Measurements from ENCODE around the gene HOXA7. TPM values are rescaled to one million over a fixed set of nuclear protein-coding genes. Genes with fewer than 3 reads are reported as not detected.

HOXA7 gene
- total and polyA plus RNA-seq, 2 of the 8 experiments (the other 6 are each of a cell fraction or from before 2014, with no cell fraction given), result 0.03 TPM; not detected in 1

- Histone ChIP-seq H4K91ac (replicated peaks; ENCODE audit: insufficient read length, low read length) (no peak overlapping the region), H3K79me1 (ENCODE audit: low read depth, low read length) (no peaks in the 10 kb centered on the region), H3K18ac (ENCODE audit: extremely low read depth, low read length) (no peak overlapping the region), H3K9me3 (ENCODE audit: insufficient read depth in 2 of 2, low read depth in 1 of 2, low read length in 1 of 2) (peaks cover 0 to 6% of the 10 kb centered on the region in 2 experiments; a peak in 1 of 4 replicates), H3K56ac (replicated peaks; ENCODE audit: insufficient read length, low read depth, low read length) (no peak overlapping the region), H2BK12ac (ENCODE audit: low read depth, low read length) (no peak overlapping the region), H2BK15ac (ENCODE audit: low read length) (no peak overlapping the region), H3K4me3 (ENCODE audit: extremely low read depth in 1 of 4, insufficient read depth in 2 of 4, low read depth in 3 of 4, low read length in 4 of 4) (no peak overlapping the region), H3K4me1 (replicated peaks in 1 of 4; ENCODE audit: control insufficient read depth in 3 of 4, insufficient read depth in 4 of 4, low read length in 3 of 4) (no peaks in the 10 kb centered on the region; a peak in 3 of 7 replicates), H3K27ac (ENCODE audit: low read depth, low read length) (no peak overlapping the region), H3K4ac (replicated peaks; ENCODE audit: insufficient read length, low read depth, low read length) (no peak overlapping the region), H3K23me2 (ENCODE audit: low read depth, low read length) (no peaks in the 10 kb centered on the region), H3K9ac (replicated peaks in 1 of 4; ENCODE audit: extremely low read depth in 1 of 4, low read depth in 3 of 4, low read length in 3 of 4) (no peak overlapping the region), H3K79me2 (ENCODE audit: control insufficient read depth in 1 of 2, insufficient read depth in 2 of 2, low read length in 2 of 2) (no peaks in the 10 kb centered on the region), H2AK5ac (ENCODE audit: low read depth, low read length) (no peak overlapping the region), H3K23ac (ENCODE audit: insufficient read length) (no peak overlapping the region), H2BK120ac (replicated peaks; ENCODE audit: low read depth, low read length) (no peak overlapping the region), H2BK20ac (ENCODE audit: low read length) (no peak overlapping the region), H2AFZ (ENCODE audit: low read length) (no peak overlapping the region), H3K4me2 (ENCODE audit: insufficient read depth in 1 of 2, low read depth in 2 of 2, low read length in 2 of 2) (no peak overlapping the region), H3K14ac (ENCODE audit: insufficient read length) (no peak overlapping the region), H4K5ac (ENCODE audit: insufficient read length, low read depth, low read length) (no peak overlapping the region), H4K8ac (ENCODE audit: extremely low read depth, insufficient read depth, low read length) (no peak overlapping the region), H2BK5ac (ENCODE audit: low read depth, low read length) (no peak overlapping the region), H3K27me3 (replicated peaks in 1 of 4; ENCODE audit: control insufficient read depth in 3 of 4, extremely low read depth in 1 of 4, insufficient read depth in 3 of 4, low read length in 3 of 4) (peaks cover 95 to 100% (median 99%) of the 10 kb centered on the region in 4 experiments), H4K20me1 (replicated peaks in 1 of 2; ENCODE audit: control insufficient read depth in 1 of 2, insufficient read depth in 2 of 2, low read length in 2 of 2) (peaks cover 17 to 33% of the 10 kb centered on the region in 2 experiments), H3K36me3 (ENCODE audit: control insufficient read depth in 2 of 4, insufficient read depth in 4 of 4, low read length in 3 of 4) (peaks cover 0 to 12% (median 0%) of the 10 kb centered on the region in 4 experiments; a peak in 1 of 8 replicates)
- WGBS, 2 experiments (ENCODE audit: extremely low coverage in 1 of 2, insufficient coverage in 1 of 2, insufficient read length in 1 of 2, insufficient replicate concordance in 2 of 2, low coverage in 1 of 2, low lambda C conversion rate in 2 of 2, missing lambda C conversion rate in 1 of 2), result 18% methylated on average over 41 of the region's 46 CpGs; no CpG with 5 or more reads in 1 of the 2 experiments
- FAIRE-seq (no peak), DNase-seq (ENCODE audit: low read depth in 1 of 2, low spot score in 2 of 2) (no peak)
- ChIA-PET POLR2A (ENCODE audit: partially characterized antibody) (interaction anchor here (1.5 kb wide), 1 partner anchor 9 kb away, joined by 4 read pairs; the partner anchor contains the start of gene HOXA7), CTCF (ENCODE audit: partially characterized antibody) (interaction anchor here (1.1 to 5.2 kb wide), 8 partner anchors 9 to 25 kb away, joined by 3 to 29 read pairs (median 6); partner anchors contain the start of genes HOXA3 and HOXA5)
- TF ChIP-seq HDAC6 (IDR thresholded peaks at IDR 0.05; ENCODE audit: low read depth, low read length) (no peak), ASH2L (IDR thresholded peaks at IDR 0.05; ENCODE audit: low read length) (no peak), RNF2 (IDR thresholded peaks at IDR 0.05; ENCODE audit: borderline replicate concordance, low read depth, low read length, missing control alignments, poor library complexity, severe bottlenecking) (peak; percentile 87), KDM5A (IDR thresholded peaks at IDR 0.05; ENCODE audit: low read length) (no peak), RXRA (IDR thresholded peaks at IDR 0.05; ENCODE audit: insufficient read depth, low read depth, low read length) (no peak), EZH2 (IDR thresholded peaks at IDR 0.05; ENCODE audit: low read depth, low read length, severe bottlenecking) (no peak), CBX8 (IDR thresholded peaks at IDR 0.05; ENCODE audit: borderline replicate concordance, low read depth, low read length) (peak; percentile 92; the same call in 1 of the 2 replicates), GABPA (IDR thresholded peaks at IDR 0.05; ENCODE audit: borderline replicate concordance, insufficient read depth, low read length) (no peak), SP4 (IDR thresholded peaks at IDR 0.05; ENCODE audit: low read length) (no peak), SIRT6 (IDR thresholded peaks at IDR 0.05; ENCODE audit: low read length) (no peak), KDM4A (IDR thresholded peaks at IDR 0.05; ENCODE audit: low read depth, low read length, severe bottlenecking) (no peak), POLR2A (IDR thresholded peaks at IDR 0.05; ENCODE audit: control extremely low read depth in 1 of 2, low read depth in 2 of 2, low read length in 2 of 2) (no peak), NANOG (IDR thresholded peaks at IDR 0.05; ENCODE audit: insufficient read depth, low read depth, low read length, poor library complexity, severe bottlenecking) (no peak), BRCA1 (IDR thresholded peaks at IDR 0.05; ENCODE audit: low read depth, low read length) (no peak)
Measured at GRCh38 chr7:27165996-27166530, 9.6 kb upstream of the HOXA7 start.

All from H1 (cell line).